ENCODE measurements around the gene SCN4A. TPM values are rescaled to one million over a fixed set of nuclear protein-coding genes. Genes with fewer than 3 reads are reported as not detected.
"Not testable (repeated sequence)": the region's sequence is repeated elsewhere in the genome, so short reads cannot be mapped to it uniquely, and the experiment has no call there.

The SCN4A gene
- polyA plus RNA-seq, 1 donor from 2014 or later = not detected

DNA sequence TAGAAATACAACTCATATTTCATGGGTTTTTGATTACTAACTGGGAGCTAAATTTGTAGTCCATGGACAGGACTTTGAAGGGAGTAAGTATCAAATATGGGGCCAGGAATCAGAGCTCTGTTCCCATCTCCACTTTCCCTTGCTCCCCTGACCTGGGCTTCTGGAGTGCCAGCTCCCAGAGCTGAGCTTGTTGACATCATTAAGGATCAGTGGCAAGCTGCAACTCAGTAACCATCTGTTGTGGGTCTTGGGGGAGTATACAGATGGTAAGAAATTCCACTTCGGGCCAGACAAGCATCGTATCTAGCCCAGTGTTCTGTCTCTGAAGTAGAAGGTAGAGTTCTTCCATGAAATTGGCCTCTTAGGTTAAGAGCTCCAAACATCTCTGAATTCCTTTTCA lies 70.7 kb downstream of the SCN4A start:
- H3K9me2 ChIP-seq (ENCODE audit: insufficient read depth, low read length); H3K27me3 ChIP-seq (ENCODE audit: insufficient read depth, low read depth, low read length); H4K20me1 ChIP-seq (ENCODE audit: insufficient read depth); H3K9me3 ChIP-seq (ENCODE audit: low read length); H3K4me3 ChIP-seq (ENCODE audit: low read length); H3F3A ChIP-seq (ENCODE audit: insufficient read depth, low read length, poor library complexity, severe bottlenecking); H3K4me2 ChIP-seq (ENCODE audit: low read length); H3K27ac ChIP-seq (ENCODE audit: low read length); H3K36me3 ChIP-seq (ENCODE audit: insufficient read depth, low read length); H3K9ac ChIP-seq (ENCODE audit: low read length); H2AFZ ChIP-seq (ENCODE audit: low read depth, low read length); H3K79me2 ChIP-seq (replicated peaks; ENCODE audit: insufficient read depth, low read length): not testable (repeated sequence)

DNA sequence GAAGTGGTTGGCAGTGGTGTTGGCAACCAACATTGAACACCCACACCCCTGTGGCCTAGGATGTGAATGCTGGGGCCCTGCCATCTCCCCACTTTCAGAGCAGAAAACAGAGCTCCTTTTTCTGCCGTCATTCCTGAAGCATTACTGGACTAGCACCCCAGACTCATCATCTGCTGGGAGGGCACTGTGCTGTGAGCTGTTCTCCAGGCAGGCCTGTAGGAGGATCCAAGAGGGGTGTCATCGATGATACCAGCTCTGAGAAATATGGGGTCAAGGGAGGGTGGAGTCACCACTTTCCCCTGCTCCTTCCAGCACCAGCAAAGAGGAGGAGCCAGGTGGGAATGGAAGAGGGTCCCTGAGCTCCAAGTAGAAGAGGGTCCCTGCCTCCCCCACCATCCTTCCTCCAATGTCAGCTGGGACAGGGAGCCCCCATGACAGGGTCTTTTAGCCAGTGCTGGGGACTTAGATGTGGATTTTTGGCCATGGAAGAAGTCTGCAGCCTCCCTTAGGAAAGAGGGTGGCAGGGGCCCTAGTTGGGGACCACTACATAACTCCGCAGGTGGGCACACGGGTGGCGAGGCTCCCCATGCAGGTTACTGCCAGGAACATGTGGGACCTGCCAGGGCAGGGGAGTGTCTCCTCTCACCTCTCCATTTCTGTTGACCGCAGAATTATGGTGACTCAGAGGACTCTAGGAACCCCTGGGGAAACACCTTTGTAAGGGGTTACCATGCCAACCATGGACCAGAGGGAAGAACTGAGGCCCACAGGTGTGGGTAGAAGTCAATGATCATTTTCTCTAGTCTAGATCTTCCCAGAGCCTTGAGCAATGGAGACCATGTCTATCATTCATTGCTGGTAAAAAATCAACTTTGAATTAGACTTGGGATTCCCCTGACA lies 73.6 kb downstream of the SCN4A start:
- H3F3A ChIP-seq (ENCODE audit: insufficient read depth, low read length, poor library complexity, severe bottlenecking); H3K9me2 ChIP-seq (ENCODE audit: insufficient read depth, low read length); H3K36me3 ChIP-seq (ENCODE audit: insufficient read depth, low read length); H2AFZ ChIP-seq (ENCODE audit: low read depth, low read length); H3K9ac ChIP-seq (ENCODE audit: low read length); H3K79me2 ChIP-seq (replicated peaks; ENCODE audit: insufficient read depth, low read length); H3K4me2 ChIP-seq (ENCODE audit: low read length); H3K27ac ChIP-seq (ENCODE audit: low read length); H4K20me1 ChIP-seq (ENCODE audit: insufficient read depth); H3K4me3 ChIP-seq (ENCODE audit: low read length); H3K9me3 ChIP-seq (ENCODE audit: low read length); H3K27me3 ChIP-seq (ENCODE audit: insufficient read depth, low read depth, low read length): not testable (repeated sequence)

DNA sequence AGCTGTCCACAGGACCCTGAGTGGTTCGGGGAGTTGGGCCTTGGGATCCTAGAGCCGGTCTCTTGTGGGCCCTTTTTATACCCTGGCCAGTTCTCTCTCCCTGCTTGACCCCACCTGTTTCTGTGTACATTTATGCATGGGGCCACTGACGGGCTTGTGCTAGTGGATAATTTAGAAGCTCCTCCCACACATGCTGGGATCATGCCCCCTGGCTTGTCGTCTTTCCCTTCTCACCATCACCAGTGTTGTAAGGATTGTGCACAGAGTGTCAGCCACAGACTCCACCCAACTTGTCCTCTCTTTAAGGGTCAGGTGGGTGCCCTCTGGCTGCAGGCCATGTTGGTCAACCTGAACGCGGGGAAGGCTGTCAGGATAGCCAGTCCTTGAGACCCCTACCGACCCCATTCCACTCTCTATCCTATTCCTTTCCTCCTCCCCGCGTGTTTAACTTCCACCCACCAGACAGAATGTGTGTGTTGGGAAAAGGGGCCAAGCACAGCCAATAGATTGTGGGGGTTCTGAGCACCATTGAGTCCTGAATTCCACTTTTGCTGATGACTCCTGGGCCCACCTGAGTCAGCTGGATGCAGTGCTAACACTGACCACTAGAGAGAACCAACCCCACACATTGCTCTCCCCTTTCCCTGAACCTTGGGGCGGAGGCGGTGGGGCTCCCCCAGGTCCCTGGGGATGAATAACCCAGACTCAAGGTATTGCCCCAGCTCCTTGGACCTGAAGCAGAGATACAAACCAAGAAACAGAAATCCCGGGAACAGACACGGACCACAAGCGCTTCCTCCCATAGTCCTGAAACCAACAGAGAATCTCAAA lies 76.0 kb downstream of the SCN4A start, which contains the start of gene CSH1:
Gene CSH1, minus strand, starts transcription at position 51 of the 831 bp plus-strand sequence. CDS start 63 bp downstream, outside the sequence.
- not testable (repeated sequence) for H3K79me2 ChIP-seq (replicated peaks; ENCODE audit: insufficient read depth, low read length); H3K4me2 ChIP-seq (ENCODE audit: low read length); H3K4me3 ChIP-seq (ENCODE audit: low read length); H3K9ac ChIP-seq (ENCODE audit: low read length); H4K20me1 ChIP-seq (ENCODE audit: insufficient read depth); H2AFZ ChIP-seq (ENCODE audit: low read depth, low read length); H3K9me3 ChIP-seq (ENCODE audit: low read length); H3F3A ChIP-seq (ENCODE audit: insufficient read depth, low read length, poor library complexity, severe bottlenecking); H3K27ac ChIP-seq (ENCODE audit: low read length); H3K36me3 ChIP-seq (ENCODE audit: insufficient read depth, low read length); H3K27me3 ChIP-seq (ENCODE audit: insufficient read depth, low read depth, low read length); H3K9me2 ChIP-seq (ENCODE audit: insufficient read depth, low read length)

DNA sequence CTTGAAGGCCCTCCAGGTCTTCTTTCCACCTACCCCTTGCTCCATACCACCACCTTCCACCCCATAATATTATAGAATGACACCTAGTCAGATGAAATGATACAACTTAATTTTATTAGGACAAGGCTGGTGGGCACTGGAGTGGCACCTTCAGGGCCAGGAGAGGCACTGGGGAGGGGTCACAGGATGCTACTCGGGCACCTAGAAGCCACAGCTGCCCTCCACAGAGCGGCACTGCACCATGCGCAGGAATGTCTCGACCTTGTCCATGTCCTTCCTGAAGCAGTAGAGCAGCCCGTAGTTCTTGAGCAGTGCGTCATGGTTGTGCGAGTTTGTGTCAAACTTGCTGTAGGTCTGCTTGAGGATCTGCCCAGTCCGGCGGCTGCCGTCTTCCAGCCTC lies 77.9 kb downstream of the SCN4A start:
- not testable (repeated sequence) for H4K20me1 ChIP-seq (ENCODE audit: insufficient read depth); H3K9me2 ChIP-seq (ENCODE audit: insufficient read depth, low read length); H3K9ac ChIP-seq (ENCODE audit: low read length); H2AFZ ChIP-seq (ENCODE audit: low read depth, low read length); H3F3A ChIP-seq (ENCODE audit: insufficient read depth, low read length, poor library complexity, severe bottlenecking); H3K4me3 ChIP-seq (ENCODE audit: low read length); H3K36me3 ChIP-seq (ENCODE audit: insufficient read depth, low read length); H3K4me2 ChIP-seq (ENCODE audit: low read length); H3K79me2 ChIP-seq (replicated peaks; ENCODE audit: insufficient read depth, low read length); H3K27ac ChIP-seq (ENCODE audit: low read length); H3K27me3 ChIP-seq (ENCODE audit: insufficient read depth, low read depth, low read length); H3K9me3 ChIP-seq (ENCODE audit: low read length)

DNA sequence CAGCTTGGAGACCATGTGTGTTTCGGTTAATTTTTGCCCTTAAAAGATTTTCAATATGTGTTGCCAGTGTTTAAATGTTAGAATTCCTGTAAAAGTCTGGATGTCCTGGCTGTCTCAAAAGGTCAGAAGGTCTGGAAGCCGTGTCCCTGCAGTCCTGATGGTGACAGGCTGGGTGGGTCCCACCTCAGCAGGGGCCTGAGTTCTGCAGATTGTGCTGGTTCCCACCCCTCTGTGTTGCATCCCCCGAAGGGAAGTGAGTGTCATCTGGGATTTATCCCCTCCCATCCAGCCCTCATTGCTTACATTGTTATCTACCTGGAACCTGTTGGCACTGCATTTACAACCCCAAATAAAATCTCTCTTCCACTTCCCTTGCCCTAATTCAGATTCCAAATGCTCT lies 78.7 kb downstream of the SCN4A start:
- not testable (repeated sequence) for H3K79me2 ChIP-seq (replicated peaks; ENCODE audit: insufficient read depth, low read length); H2AFZ ChIP-seq (ENCODE audit: low read depth, low read length); H3K4me2 ChIP-seq (ENCODE audit: low read length); H3K27me3 ChIP-seq (ENCODE audit: insufficient read depth, low read depth, low read length); H3K36me3 ChIP-seq (ENCODE audit: insufficient read depth, low read length); H4K20me1 ChIP-seq (ENCODE audit: insufficient read depth); H3K9ac ChIP-seq (ENCODE audit: low read length); H3K9me2 ChIP-seq (ENCODE audit: insufficient read depth, low read length); H3K9me3 ChIP-seq (ENCODE audit: low read length); H3K27ac ChIP-seq (ENCODE audit: low read length); H3K4me3 ChIP-seq (ENCODE audit: low read length); H3F3A ChIP-seq (ENCODE audit: insufficient read depth, low read length, poor library complexity, severe bottlenecking)

DNA sequence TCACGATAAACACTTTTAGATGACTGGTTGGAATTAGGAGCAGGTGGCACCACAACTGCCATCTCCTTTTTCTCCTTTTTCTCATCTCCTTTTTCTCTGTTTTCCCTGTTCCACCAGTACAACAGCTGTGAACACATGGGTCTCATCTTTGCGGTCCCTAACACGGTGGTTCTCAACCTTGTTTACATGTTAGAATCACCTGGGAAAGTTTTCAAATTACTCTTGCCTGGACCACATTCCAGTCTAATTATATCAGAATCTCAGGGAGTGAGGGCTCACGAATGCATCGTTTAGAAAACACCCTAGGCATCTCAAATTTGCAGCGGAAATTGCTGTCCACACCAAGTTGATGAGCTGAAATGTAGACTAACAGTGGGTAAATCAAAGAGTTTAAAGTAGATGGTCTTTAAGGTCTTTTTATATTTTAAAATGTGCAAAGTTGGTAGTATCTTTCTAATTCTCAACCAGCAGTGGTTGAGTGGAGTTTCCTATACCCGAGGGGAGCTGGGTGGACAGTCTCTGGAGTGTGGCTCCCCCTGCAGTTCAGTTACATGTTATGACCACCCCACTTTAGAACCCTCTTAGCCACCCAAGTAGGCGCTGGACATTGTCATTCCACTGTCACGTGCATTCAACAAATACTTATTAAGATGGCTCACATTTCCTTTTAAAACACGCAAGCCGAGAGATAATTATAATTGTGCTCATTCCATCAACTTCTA lies 80.2 kb downstream of the SCN4A start:
- H3K4me2 ChIP-seq (ENCODE audit: low read length); H3K79me2 ChIP-seq (replicated peaks; ENCODE audit: insufficient read depth, low read length); H3K27me3 ChIP-seq (ENCODE audit: insufficient read depth, low read depth, low read length); H3K4me3 ChIP-seq (ENCODE audit: low read length); H3K9ac ChIP-seq (ENCODE audit: low read length); H3K9me3 ChIP-seq (ENCODE audit: low read length); H3F3A ChIP-seq (ENCODE audit: insufficient read depth, low read length, poor library complexity, severe bottlenecking); H3K9me2 ChIP-seq (ENCODE audit: insufficient read depth, low read length); H3K27ac ChIP-seq (ENCODE audit: low read length); H2AFZ ChIP-seq (ENCODE audit: low read depth, low read length); H3K36me3 ChIP-seq (ENCODE audit: insufficient read depth, low read length); H4K20me1 ChIP-seq (ENCODE audit: insufficient read depth): not testable (repeated sequence)

Data from neural cell (in vitro differentiated cells).